ENCODE results near the gene ACADS.

Gene ACADS

DNA sequence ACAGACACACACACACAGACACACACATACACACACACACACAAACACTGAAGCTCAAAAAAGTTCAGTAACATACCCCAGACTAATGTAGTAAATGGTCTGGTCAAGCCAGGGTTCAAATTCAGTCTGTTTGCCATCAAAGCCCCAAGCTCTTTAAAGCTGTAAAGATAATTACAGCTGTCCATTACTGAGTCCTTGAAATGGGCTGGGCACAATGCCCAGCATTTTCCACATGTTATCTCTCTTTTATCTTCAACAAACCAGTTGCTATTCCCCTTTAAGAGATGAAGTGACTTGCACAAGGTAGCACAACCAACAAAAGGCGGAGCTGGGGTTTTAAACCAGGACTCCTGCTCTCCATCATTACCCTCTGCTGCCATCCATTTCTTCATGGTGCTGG is 23.0 kb upstream of the ACADS start:
- DNase-seq (ENCODE audit: low read depth) = no peak

DNA sequence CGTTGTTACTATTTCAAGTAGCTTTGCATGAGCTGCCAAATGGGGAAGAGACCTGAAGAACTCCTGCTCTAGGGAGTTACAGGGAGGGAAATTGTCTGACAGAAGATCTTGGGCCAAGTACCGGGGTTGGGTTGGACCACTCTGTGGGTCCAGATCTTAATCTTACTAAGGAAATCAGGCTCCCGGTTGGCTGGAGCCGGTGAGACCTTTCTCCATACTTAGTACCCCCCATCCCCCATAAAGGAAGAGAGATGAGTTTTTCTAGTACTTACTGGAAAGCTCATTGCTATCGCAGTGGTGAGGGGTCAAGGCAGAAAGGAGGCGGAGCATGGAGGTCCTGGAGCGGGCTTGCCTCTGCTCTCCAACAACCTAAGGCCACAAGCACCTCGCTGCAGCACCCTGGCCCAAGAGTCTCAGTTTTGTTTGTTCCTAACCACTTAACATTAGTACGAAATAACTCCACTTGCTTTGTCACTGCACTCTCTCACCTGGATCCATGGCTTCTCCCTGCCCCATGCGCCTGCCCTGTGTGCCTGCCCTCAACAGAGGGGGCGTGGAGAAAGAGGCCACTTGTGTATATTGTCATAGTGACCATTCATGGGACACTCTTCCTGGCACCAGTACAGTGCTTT is 22.2 kb upstream of the ACADS start:
- no peak for DNase-seq (ENCODE audit: low read depth)

DNA sequence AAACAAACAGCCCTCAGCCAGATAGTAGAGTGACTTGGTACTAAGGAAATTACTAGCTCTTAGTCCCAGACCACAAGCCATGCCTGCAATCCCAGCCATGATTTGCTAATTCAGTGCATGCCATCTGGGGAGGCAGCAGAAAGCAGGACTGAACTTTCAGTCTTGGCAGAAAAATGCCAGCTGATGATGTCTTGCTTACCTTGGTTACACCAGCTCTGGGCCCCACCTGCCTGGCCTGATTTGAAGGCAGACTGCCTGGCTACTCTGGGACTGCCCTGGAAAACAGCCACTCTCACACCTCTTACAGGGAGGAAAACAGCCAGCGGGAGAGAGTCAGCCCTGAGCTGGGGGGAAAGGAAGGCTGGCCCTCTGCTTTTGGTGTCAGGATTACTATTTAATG is 20.0 kb upstream of the ACADS start:
- DNase-seq (ENCODE audit: low read depth) = no peak

DNA sequence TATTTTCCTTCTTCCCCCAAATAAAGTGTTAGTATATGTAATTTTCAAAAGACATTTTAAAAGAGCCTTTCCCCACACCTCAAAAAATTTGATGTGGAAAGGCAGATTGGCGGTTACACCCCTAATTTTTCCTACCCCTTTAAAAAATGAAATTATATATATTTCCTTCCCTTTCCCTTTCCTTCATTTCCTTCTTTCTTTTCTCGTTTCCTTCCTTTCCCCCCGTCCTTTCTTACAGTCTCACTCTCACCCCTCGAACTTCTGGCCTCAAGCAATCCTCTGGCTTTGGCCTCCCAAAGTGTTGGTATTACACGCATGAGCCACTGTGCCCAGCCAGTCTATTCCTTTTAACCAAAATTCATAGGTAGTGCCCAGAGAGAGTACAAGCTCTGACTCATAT is 19.6 kb upstream of the ACADS start:
- DNase-seq (ENCODE audit: low read depth) = no peak

DNA sequence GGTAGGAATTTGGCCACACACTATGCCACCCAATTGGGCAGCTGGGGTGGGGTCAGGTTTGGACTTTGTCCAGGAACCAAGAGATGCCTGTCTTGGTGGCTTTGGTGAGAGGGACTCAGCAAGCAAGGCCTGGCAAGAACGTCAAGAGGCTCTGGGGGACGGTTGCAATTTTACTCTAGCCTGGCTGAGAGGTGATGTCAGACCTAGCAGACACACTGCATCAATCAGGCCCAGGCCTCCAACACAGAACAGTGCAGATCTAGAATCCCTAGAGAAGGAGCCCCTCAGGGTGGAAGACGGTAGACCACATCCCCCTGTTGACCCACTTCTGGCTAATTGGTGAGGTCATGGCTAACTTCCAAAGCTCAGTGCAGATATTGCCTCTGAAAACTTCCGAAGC is 17.0 kb upstream of the ACADS start:
- DNase-seq (ENCODE audit: low read depth) = no peak

DNA sequence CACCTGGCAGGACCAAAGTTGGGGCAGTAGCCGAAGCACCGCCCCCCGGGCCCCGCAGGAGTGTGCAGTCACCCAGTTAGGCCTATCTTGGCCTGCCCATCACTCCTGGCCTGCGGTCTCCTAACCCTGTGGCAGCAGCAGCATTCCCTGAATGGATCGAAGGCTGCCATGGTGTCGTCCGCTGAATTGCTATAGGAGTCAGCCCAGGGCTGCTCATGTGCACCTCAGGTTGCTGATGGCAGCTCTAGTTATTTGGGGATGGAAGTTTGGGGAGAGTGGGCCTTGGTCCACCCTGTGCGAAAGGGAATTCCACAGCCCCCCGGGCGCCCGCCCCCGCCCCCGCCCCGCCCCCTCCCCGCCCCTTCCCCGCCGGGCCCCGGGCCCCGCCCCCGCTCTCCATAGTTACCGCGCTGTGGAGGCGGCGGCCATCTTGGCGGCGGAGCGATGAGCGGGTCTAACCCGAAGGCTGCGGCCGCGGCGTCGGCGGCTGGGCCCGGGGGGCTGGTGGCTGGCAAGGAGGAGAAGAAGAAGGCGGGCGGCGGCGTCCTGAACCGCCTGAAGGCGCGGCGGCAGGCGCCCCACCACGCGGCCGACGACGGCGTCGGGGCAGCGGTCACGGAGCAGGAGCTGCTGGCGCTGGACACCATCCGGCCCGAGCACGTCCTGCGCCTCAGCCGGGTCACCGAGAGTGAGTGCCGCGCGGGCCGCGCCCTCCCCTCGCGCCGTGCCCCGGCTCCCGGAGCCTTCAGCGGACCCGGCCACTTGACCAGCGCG is 15.4 kb upstream of the ACADS start, which contains the start of gene UNC119B:
UNC119B (plus strand) TSS at position 428 of the 774 bp plus-strand sequence; CDS start at position 445, 17 bp downstream.
- peak; percentile 51 for DNase-seq (ENCODE audit: low read depth)

DNA sequence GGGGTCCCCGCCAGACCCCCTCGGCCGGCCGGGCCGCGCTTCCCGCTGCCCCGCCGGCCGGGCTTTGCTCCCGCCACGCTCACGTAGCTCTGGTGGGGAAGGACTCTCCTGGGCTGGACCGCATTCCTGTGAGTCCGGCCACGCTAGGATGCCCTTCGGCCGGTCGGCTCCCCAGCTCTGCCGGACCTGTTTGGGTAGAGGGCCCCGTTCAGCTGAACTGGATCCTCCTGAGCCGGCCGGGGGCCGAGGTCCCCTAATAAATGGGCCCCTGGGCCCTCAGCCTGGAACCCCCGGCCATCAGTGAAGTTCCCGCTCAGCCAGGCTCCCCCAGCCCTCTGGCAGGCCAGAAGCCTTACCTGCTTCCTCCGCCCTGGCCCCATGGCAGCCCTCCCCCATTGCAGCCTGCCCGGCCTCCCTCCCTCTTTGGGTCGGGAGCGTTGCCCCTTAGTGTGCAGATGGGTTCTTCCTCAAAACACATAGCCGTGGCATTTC is 14.8 kb upstream of the ACADS start:
- DNase-seq (ENCODE audit: low read depth) = no peak

DNA sequence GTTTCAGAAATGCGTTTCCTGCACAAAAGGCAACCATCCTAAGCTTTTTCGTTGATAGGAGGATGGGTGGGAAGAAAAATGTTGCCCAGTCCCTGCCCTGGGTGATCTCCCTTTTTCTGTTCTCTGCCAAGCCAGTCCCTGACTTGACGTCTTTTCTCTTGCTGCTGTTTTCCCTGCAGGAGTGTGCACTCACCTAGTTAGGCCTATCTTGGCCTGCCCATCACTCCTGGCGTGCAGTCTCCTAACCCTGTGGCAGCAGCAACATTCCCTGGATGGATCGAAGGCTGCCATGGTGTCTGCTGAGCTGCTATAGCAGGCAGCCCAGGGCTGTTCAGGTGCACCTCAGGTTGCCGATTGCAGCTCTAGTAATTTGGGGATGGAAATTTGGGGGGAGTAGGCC is 14.2 kb upstream of the ACADS start:
- no peak for DNase-seq (ENCODE audit: low read depth)

DNA sequence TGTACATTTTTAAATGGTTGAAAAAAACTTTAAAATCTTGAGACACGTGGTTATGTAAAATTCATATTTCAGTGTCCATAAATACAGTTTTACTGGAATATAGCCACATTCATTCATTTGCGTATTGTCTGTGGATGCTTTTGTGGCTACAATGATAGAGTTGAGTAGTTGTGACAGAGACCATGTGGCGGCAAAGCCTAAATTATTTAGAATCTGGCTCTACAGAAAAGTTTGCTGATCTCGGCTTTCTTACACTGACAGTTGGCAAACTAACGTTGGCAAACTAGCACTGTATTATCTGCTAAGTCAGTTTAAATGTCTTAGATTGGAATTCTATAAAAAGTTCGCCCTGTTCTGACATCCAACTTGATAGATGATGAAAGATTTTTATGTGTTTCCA is 13.0 kb upstream of the ACADS start:
- DNase-seq (ENCODE audit: low read depth) = no peak

DNA sequence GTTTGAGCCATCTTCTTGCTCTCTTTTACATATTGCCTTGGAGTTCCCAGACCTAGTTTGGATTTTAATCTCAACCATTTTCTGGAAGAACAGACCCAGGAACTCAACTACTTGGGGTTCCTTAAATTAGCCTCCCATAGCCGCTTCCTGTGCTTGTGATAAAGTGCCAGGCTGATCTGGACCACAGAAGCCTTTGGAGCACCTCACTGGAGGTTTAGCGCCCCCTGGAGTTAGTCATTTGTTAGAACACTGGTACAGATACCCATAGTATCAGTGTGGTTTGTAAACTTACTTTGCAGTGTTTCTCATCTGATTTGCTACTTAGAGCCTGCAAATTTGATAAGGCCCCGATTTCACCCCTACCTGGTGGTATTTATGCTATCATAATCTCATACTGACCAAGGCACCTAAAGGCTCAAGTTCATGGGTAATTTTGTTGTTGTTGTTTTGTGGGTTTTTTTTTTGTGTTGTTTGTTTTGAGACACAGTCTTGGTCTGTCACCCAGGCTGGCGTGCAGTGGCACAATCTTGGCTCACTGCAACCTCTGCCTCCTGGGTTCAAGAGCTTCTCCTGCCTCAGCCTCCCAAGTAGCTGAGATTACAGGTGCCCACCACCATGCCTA is 11.7 kb upstream of the ACADS start:
- peak; percentile 58 for DNase-seq (ENCODE audit: low read depth)

DNA sequence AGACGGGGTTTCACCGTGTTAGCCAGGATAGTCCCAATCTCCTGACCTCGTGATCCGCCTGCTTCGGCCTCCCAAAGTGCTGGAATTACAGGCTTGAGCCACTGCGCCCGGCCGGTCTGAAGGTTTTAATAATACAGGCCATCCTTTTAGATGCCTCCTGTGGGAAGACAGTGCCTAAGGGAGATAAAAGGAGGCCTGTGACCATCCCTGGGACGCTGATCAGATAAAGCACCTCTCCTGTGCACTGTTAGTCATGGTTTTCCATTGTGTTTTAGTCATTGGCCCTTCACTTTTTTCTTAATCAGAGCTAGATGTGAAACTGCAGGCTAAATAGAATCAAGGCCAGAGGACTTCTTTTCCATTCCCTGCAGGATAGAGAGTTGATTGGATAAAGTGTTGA is 7.6 kb upstream of the ACADS start:
- no peak for DNase-seq (ENCODE audit: low read depth)

DNA sequence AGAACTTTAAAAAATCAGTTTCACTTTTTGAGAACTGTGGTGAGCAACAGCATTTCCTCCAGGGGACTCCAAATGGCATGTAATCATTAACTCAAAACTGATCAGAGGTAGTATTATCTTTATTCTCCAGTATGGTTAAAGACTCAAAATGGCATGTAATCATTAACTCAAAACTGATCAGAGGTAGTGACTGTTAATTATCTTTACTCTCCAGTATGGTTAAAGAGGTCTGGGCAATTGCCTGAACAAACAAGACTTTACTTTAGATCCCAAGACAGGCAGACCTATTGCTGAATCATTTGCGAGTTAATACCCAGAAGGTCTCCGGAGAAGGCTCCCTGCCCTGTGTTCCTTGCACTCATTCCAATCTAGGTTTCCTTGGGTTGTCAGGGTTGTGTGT is 6.6 kb upstream of the ACADS start:
- DNase-seq (ENCODE audit: low read depth) = no peak

DNA sequence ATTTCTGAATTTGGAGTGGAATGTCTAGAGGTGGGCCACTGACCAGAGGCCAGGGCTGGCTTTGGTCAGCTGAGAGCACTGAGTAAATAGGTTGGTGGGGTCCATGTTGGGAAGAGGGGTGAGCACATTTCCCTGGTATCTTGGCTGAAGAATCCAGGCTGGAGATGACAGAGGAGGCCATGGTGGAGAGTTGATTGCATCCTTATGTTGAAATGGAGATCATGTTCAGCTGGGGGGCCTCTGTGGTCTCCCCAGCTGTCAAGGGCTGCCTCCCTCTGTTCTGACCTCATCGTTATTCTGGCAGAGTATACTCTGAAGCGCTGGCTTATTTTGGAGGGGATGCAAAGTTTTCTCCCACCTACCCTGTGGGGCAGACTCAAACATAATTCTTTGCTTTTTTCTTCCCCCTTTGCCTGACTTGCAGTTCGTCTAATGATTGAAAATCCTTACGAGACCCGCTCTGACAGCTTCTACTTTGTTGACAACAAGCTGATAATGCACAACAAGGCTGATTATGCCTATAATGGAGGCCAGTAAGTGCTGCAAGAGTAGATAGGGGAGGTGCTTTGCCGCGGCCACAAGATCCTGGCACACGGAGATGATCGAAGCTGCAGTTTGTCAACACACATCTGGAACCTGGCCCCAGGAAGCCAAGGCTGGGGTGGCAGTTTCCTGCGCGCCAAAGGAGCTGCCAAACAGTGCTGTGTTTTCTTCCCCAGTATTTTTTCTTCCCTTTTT is 6.0 kb upstream of the ACADS start:
- no peak for DNase-seq (ENCODE audit: low read depth)

DNA sequence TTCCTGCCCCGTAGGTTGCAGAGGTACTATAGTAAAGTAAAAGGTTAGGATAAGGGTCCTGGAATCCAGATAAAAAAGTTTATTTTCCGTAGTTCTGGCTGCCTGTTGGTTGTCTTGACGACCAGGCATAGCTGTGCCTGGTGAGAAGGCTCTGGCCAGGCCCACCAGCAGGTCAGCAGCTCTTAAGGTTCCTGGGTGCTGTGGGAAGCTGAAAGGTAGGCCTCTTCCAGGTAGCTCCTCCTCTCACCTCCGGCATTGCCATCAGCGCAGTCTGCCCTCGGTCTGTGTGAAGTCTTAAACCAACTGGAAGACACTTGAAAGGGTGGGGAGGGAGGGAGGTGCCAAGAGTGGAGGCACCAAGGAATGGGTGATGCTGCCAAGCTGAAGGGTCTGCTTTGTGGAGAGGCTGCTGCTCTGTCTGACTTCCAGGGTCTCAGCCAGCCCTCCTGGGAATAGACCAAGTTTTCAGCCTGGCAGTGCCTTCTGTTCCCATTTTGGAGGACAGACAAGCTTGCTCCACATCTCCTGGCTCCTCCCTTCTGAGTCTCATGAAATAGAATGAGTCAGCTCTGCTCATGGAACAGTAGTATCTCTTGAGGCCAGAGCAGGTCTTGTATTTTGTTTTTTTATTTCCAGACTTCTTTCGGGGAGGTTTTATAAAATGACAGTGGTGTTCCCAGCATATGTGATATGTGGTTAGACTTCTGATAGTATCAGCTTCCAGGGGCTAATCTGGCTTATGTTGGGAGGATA is 5.2 kb upstream of the ACADS start:
- no peak for DNase-seq (ENCODE audit: low read depth)

DNA sequence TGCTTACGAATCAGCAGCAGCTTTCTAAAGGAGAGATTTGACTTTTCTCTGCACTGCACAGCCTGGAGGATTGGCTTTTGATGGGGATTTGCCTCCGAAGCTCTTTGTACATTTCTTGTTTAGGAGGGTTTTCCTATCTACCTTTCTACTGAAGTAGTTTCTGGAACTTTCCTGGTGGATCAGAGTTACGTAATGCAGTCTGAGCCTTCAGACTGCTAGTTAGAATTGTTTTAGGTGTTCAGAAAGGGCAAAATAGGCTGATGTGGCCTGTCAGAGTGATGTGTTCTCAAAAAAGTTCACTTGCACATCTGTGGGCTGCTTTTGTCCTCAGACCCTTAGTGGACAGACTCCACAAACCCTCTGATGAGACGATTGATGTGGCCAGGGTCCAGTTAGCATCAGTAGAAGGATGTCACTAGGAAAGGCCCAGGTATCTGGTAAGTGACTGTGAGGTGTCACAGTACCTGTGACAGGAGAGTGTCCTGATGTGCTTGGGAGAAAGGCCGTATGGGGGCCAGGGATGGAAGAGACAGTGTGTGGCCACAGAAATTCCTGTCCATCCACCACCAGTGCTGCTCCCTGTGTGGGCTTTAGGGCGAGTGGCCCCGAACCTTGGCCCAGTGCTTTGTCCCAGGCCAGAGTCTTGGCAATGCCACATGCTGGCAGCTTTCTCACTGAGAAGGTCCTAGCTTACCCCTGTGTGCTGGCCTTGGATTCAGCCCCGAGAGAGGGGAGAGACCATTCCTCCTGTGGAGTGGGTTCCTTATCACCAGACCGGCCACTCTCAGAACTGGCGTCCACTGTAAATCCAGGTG is 4.4 kb upstream of the ACADS start:
- no peak for DNase-seq (ENCODE audit: low read depth)

DNA sequence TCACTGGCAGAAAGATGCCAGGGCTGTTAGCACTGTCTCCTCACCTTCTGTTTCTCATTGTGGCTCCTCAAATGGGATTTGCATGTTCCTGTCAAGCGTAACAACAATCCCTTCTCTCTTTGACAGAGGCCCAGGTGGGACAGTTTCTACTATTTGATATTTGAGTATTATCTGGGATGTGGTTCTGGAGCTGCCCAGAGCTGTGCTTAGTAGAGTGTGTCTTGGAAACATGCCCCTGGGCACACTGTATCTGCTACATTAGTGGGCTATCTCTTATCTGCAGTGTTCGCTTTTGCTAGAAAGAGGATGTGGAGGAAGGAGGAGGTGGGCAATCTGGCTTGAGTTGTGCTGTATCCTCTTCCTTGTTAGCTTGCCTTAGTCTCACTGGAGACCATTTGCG is 3.8 kb upstream of the ACADS start:
- no peak for DNase-seq (ENCODE audit: low read depth)

DNA sequence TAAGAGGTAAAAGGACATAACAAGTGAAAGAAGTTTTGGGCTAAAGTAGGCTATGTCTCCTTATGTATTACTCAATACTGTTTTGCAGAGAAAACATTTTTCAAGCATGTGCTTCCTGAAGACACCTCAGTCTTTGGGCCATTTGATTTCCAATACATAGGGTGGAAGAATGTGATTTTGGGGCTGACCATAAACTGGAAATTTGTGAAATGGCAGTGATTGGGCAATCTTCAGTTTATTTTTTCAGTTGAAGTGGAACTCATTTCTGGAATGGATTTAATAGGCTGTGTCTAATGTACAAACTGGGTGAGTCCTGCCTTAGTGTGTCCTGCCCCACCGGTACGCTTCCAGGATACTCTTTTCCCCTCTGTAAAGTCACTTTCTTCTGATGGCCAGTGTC is 2.8 kb upstream of the ACADS start:
- DNase-seq (ENCODE audit: low read depth) = no peak

DNA sequence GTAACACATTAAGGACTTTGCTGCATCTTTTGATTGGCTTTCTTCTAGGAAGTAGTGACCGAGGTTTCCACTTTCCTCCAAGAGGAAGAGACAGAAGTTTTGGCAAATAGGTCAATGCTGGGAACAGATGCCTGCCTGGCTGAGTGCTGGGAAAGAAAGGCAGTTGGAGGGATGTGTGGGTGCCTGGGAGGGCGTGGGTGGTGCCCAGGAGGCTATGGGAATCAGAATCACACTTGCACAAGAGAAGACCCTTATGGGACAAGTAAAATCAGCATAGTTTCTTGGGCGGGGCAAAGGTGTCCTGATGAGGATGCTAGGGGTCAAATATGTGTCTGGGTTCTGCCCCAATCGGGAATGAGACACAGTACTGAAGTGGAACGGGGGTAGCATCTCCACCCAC is 906 bp upstream of the ACADS start:
- no peak for DNase-seq (ENCODE audit: low read depth)

DNA sequence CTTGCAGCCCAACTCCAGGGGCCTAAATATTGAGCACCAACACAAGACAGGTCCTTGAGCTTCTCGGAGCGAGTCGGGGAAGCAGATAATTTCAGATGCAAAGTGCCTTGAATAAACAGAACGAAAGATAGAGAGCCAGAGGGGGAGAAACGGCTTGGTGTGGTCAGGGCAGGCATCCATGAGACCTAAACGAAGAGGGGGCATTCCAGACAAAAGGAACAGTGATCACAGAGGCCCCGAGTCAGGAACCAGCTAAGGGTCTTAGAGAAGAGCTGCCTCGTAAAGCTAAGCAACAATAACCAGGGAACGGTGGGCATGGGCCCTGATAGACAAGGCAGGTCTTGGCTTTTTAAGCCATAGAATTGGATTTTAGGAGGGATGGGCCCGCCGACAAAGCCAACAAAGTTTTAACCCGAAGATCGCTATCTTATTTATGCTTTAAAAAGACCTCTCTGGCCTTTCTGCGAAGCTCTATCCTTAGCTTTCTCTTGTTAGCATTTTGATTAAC is 421 bp upstream of the ACADS start:
- DNase-seq (ENCODE audit: low read depth) = no peak

DNA sequence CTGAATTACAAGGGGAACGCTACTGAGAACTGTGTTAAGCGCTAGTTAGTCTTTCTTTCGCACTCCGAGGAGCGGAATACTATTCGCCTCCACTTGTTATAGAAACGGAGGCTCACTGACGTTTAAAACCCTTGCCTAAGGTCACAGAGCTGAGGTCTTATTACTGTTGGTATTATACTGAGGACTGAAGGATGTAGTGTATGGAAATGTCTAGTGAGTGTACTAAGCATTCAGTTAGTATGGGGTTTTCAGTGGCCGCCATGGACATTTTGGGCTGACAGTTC is 826 bp downstream of the ACADS start:
- DNase-seq (ENCODE audit: low read depth) = no peak

DNA sequence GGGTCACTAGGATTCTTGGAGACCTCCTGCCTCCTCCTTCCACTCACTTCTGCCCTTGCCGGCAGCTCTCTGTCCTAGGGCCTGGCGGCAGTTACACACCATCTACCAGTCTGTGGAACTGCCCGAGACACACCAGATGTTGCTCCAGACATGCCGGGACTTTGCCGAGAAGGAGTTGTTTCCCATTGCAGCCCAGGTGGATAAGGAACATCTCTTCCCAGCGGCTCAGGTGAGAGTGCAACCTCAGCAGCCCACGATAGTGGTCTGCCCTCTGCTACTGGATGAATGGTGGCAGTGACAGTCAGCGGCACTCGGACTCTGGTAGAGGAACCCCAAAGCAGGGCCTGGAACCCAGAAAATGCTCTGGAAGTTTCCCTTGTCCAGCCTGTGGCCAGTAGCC is 1.3 kb downstream of the ACADS start:
- no peak for DNase-seq (ENCODE audit: low read depth)

All from stimulated activated CD8-positive, alpha-beta memory T cell treated with anti-CD3 and anti-CD28 coated beads, Interleukin-15, amount 100 ng/mL, for 1 hour (primary cell).